Measurements from ENCODE around the gene RNF181. TPM values are rescaled to one million over a fixed set of nuclear protein-coding genes. Genes with fewer than 3 reads are reported as not detected.

Gene RNF181
- total RNA-seq, 3 donors from 2014 or later = 131 to 243 (median 161) TPM

DNA sequence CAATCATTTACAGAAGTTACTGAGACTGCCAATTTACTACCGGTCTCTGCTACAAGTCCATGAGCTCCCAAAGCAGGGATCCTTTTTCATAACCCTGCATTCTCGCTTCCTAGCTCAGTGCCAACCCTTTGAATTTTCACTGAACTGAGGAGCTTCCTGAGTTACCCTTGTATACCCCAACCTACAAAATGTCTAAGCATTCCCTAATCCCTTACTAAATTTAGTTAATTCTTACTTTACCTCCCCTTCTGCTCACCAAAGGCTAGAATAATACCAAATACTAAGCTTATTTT, 47.0 kb upstream of the RNF181 start:
- Histone ChIP-seq H3K4me1 (no peaks in the 10 kb centered on the region), H3K4me3 (no peak overlapping the region), H3K36me3 (no peaks in the 10 kb centered on the region), H3K27ac (peak overlapping the region in 1 of 2 donors; percentile 22), H3K9me3 (no peaks in the 10 kb centered on the region), H3K27me3 (no peaks in the 10 kb centered on the region)
- TF ChIP-seq, protein P1, sequence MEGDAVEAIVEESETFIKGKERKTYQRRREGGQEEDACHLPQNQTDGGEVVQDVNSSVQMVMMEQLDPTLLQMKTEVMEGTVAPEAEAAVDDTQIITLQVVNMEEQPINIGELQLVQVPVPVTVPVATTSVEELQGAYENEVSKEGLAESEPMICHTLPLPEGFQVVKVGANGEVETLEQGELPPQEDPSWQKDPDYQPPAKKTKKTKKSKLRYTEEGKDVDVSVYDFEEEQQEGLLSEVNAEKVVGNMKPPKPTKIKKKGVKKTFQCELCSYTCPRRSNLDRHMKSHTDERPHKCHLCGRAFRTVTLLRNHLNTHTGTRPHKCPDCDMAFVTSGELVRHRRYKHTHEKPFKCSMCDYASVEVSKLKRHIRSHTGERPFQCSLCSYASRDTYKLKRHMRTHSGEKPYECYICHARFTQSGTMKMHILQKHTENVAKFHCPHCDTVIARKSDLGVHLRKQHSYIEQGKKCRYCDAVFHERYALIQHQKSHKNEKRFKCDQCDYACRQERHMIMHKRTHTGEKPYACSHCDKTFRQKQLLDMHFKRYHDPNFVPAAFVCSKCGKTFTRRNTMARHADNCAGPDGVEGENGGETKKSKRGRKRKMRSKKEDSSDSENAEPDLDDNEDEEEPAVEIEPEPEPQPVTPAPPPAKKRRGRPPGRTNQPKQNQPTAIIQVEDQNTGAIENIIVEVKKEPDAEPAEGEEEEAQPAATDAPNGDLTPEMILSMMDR (IDR thresholded peaks at IDR 0.05) = no peak
- TF ChIP-seq POLR2A (IDR thresholded peaks at IDR 0.05) (no peak), POLR2AphosphoS5 (IDR thresholded peaks at IDR 0.05) (no peak)
- intact Hi-C loops (cut with DNase I; ENCODE audit: low total_unique reads) = no loop called here
- no peak for DNase-seq (ENCODE audit: low spot score in 2 of 2)

- Histone ChIP-seq H3K36me3 (no peaks in the 10 kb centered on the region), H3K27ac (no peak overlapping the region), H3K9me3 (no peaks in the 10 kb centered on the region), H3K4me3 (no peak overlapping the region), H3K27me3 (no peaks in the 10 kb centered on the region), H3K4me1 (no peaks in the 10 kb centered on the region)
- no peak for DNase-seq (ENCODE audit: low spot score in 2 of 2)
- TF ChIP-seq POLR2AphosphoS5 (IDR thresholded peaks at IDR 0.05) = no peak
- no peak for TF ChIP-seq POLR2A (IDR thresholded peaks at IDR 0.05)
- TF ChIP-seq, protein P1 (IDR thresholded peaks at IDR 0.05) = no peak
- intact Hi-C loops (cut with DNase I; ENCODE audit: low total_unique reads) = no loop called here
Observed at GRCh38 chr2:85549095-85549494, 46.5 kb upstream of the RNF181 start.

GRCh38 chr2:85549826-85550225, 45.7 kb upstream of the RNF181 start:
- TF ChIP-seq POLR2AphosphoS5 (IDR thresholded peaks at IDR 0.05) (no peak), POLR2A (IDR thresholded peaks at IDR 0.05) (no peak)
- TF ChIP-seq, protein P1 (IDR thresholded peaks at IDR 0.05) = no peak
- no peaks in the 10 kb centered on the region for H3K36me3 ChIP-seq
- no peaks in the 10 kb centered on the region for H3K27me3 ChIP-seq
- H3K4me3 ChIP-seq = no peak overlapping the region
- intact Hi-C loops (cut with DNase I; ENCODE audit: low total_unique reads) = loop anchor here (5.0 kb wide), 1 partner anchor 118 kb away; no protein-coding TSS in a partner anchor
- no peaks in the 10 kb centered on the region for H3K4me1 ChIP-seq
- no peak for DNase-seq (ENCODE audit: low spot score in 2 of 2)
- no peaks in the 10 kb centered on the region for H3K9me3 ChIP-seq
- peak overlapping the region; percentile 59 to 75 for H3K27ac ChIP-seq

DNA sequence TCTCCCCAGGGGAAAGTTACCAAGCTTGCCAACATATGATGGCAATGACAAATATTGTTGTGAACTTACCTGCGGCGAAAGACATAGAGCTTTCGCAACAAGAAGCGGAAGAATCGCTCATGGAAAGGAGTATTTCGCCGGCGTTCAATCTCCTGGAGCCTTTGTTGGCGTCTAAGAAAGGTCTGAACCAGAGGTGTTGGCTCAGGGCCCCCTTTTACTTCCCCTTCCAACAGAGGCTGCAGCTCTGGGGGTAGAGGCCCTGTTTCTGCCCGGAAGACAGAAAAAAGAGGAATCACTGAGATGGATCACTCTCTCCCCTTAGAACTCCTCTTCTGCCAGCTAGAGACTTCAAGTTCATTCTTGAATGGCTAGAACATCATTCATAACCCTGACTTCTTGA, 45.1 kb upstream of the RNF181 start:
- H3K9me3 ChIP-seq = no peaks in the 10 kb centered on the region
- H3K4me1 ChIP-seq = no peaks in the 10 kb centered on the region
- no peaks in the 10 kb centered on the region for H3K27me3 ChIP-seq
- no peak for DNase-seq (ENCODE audit: low spot score in 2 of 2)
- intact Hi-C loops (cut with DNase I; ENCODE audit: low total_unique reads) = loop anchor here (5.0 kb wide), 1 partner anchor 118 kb away; no protein-coding TSS in a partner anchor
- TF ChIP-seq, protein P1 (IDR thresholded peaks at IDR 0.05) = no peak
- TF ChIP-seq POLR2A (IDR thresholded peaks at IDR 0.05) (no peak), POLR2AphosphoS5 (IDR thresholded peaks at IDR 0.05) (no peak)
- H3K27ac ChIP-seq = peak overlapping the region; percentile 59 to 75
- no peak overlapping the region for H3K4me3 ChIP-seq
- H3K36me3 ChIP-seq = no peaks in the 10 kb centered on the region

- TF ChIP-seq, protein P1 (IDR thresholded peaks at IDR 0.05) = peak; percentile 85 to 94 (median 94)
- TF ChIP-seq POLR2A (IDR thresholded peaks at IDR 0.05) (no peak), POLR2AphosphoS5 (IDR thresholded peaks at IDR 0.05) (peak in 2 of 3 donors; percentile 35 to 53)
Observed at GRCh38 chr2:85551698-85552678, 43.6 kb upstream of the RNF181 start.

More at GRCh38 chr2:85551698-85552678, 43.6 kb upstream of the RNF181 start:
- intact Hi-C loops (cut with DNase I; ENCODE audit: low total_unique reads) = loop anchor here (5.0 kb wide), 1 partner anchor 120 kb away; no protein-coding TSS in a partner anchor
- no peaks in the 10 kb centered on the region for H3K9me3 ChIP-seq
- peak overlapping the region; percentile 21 to 75 for H3K27ac ChIP-seq
- H3K4me3 ChIP-seq = no peak overlapping the region
- H3K27me3 ChIP-seq = no peaks in the 10 kb centered on the region
- DNase-seq (ENCODE audit: low spot score in 2 of 2) = peak; percentile 84
- no peaks in the 10 kb centered on the region for H3K36me3 ChIP-seq
- H3K4me1 ChIP-seq = no peaks in the 10 kb centered on the region
